Kidney (tissue), 22 donors: ENCODE data around the gene PRPS2. TPM values are rescaled to one million over a fixed set of nuclear protein-coding genes. Genes with fewer than 3 reads are reported as not detected.

ENCODE experiments used
- DNase-seq, 5 donors: peaks; one replicate each; pipeline ENCODE4 v3.0.0-alpha.2; 2013 to 2020
- FAIRE-seq: peaks from 2 replicates; lab custom pipeline; 2012; peaks lifted over from hg19 to GRCh38; lab: Jason Lieb, UNC
- H3K27ac ChIP-seq, 2 donors: one replicate each; pipeline ENCODE4 v1.7.0; 2013; ENCODE audit warnings: low read depth in 2 of 2, low read length in 2 of 2, inconsistent platforms in 1 of 2
- H3K27me3 ChIP-seq: one replicate; pipeline ENCODE4 v1.7.1; 2013; ENCODE audit warnings: low read length, inconsistent platforms; ENCODE audit not compliant: control insufficient read depth, insufficient read depth
- H3K36me3 ChIP-seq, 3 donors: one replicate each; pipeline versions ENCODE4 v1.7.0 to v1.7.1; 2013; ENCODE audit warnings: low read length in 3 of 3, control low read depth in 1 of 3, inconsistent platforms in 1 of 3; ENCODE audit not compliant: insufficient read depth in 3 of 3, control insufficient read depth in 2 of 3
- H3K4me1 ChIP-seq, 3 donors: one replicate each; pipeline versions ENCODE4 v1.7.0 to v1.7.1; 2013; ENCODE audit warnings: low read length in 3 of 3, inconsistent platforms in 1 of 3, low read depth in 1 of 3; ENCODE audit not compliant: control insufficient read depth in 2 of 3, insufficient read depth in 2 of 3
- H3K4me3 ChIP-seq, 3 donors: one replicate each; pipeline versions ENCODE4 v1.7.0 to v1.8.1; 2013; ENCODE audit warnings: low read length in 3 of 3, control low read depth in 1 of 3, inconsistent platforms in 1 of 3
- H3K9ac ChIP-seq, 3 donors: one replicate each; pipeline versions ENCODE4 v1.7.0 to v1.7.1; 2013; ENCODE audit warnings: low read length in 3 of 3, control low read depth in 1 of 3, inconsistent platforms in 1 of 3
- H3K9me3 ChIP-seq, 3 donors: one replicate each; pipeline versions ENCODE4 v1.7.0 to v1.7.1; 2013; ENCODE audit warnings: low read length in 3 of 3, control low read depth in 1 of 3, inconsistent platforms in 1 of 3; ENCODE audit not compliant: control insufficient read depth in 2 of 3, insufficient read depth in 1 of 3
- CTCF ChIP-seq: IDR thresholded peaks from 3 replicates; pipeline ENCODE4 v1.5.1; 2012; ENCODE audit warnings: mild to moderate bottlenecking, moderate library complexity, borderline replicate concordance; ENCODE audit not compliant: insufficient read depth; ENCODE audit errors: extremely low read depth
- intact Hi-C: fragments of 100-400 bp; cut with DNase I; formaldehyde crosslinking; loops from one replicate; pipeline ENCODE4 v1.11.1; 2022
- long read RNA-seq, 10 donors: library from polyadenylated mRNA in 1 of 10; unstranded in 1 of 10; transcript quantifications; one replicate each; pipeline ENCODE4 v2.0.0 and lab custom pipeline, GENCODE V29; 2021 to 2026
- polyA plus RNA-seq: library from polyadenylated mRNA; stranded (reverse); fragments of 350-450 nt; fragmentation: Illumina TruSeq; extraction: RNeasy Lipid Tissue Mini Kit (QIAGEN cat#74804); gene quantifications from one replicate; pipeline ENCODE4 v1.2.3, GENCODE V29; 2014; ENCODE audit warnings: low read depth, low replicate concordance; ENCODE audit not compliant: insufficient read depth
- total RNA-seq: library from RNA; stranded (reverse); fragmentation: NEBNext Ultra II Directional; extraction: Animal tissue kit (Norgen Biotek cat#: 25700); gene quantifications from one replicate; pipeline ENCODE4 v1.2.1, GENCODE V29; 2021
- donor health status: control.
- donor health status: control.
- donor health status: control.
- donor health status: control.
- donor health status: control.
- donor health status: DM: yes; HTN: yes; CAD: no.
- donor health status: Normal renal cell carcinoma (clear cell type).

Gene PRPS2
- 36.1 TPM for total RNA-seq
- polyA plus RNA-seq = 38.4 TPM
- long read RNA-seq, donor 1, transcript PRPS2-203 (7 exons, 1,348 nt) = minor isoform, 5 of 17 reads
- long read RNA-seq, donor 1, transcript PRPS2-202 (7 exons, 2,511 nt) = major isoform, 12 of 17 reads
- long read RNA-seq, donor 1, partial matches to known transcripts = 0 of 17 reads
- long read RNA-seq, donor 1, other reads (novel, unspliced or antisense) = 0 of 17 reads
- long read RNA-seq, donor 2, transcript PRPS2-202 (7 exons, 2,511 nt) = major isoform, 32 of 35 reads
- long read RNA-seq, donor 2, partial matches to known transcripts = 0 of 35 reads
- long read RNA-seq, donor 2, other reads (novel, unspliced or antisense) = 0 of 35 reads
- long read RNA-seq, donor 3, transcript PRPS2-202 (7 exons, 2,511 nt) = major isoform, 45 of 52 reads
- long read RNA-seq, donor 3, transcript PRPS2-203 (7 exons, 1,348 nt) = minor isoform, 6 of 52 reads
- long read RNA-seq, donor 3, partial matches to known transcripts = 0 of 52 reads
- long read RNA-seq, donor 3, other reads (novel, unspliced or antisense) = 0 of 52 reads
- long read RNA-seq, donor 4, transcript PRPS2-202 (7 exons, 2,511 nt) = major isoform, 16 of 19 reads
- long read RNA-seq, donor 4, partial matches to known transcripts = 0 of 19 reads
- long read RNA-seq, donor 4, other reads (novel, unspliced or antisense) = 0 of 19 reads
- long read RNA-seq, donor 5, partial matches to known transcripts = 0 of 3 reads
- long read RNA-seq, donor 5, other reads (novel, unspliced or antisense) = 0 of 3 reads
- long read RNA-seq, donor 6, transcript PRPS2-202 (7 exons, 2,511 nt) = major isoform, 14 of 15 reads
- long read RNA-seq, donor 6, partial matches to known transcripts = 0 of 15 reads
- long read RNA-seq, donor 6, other reads (novel, unspliced or antisense) = 0 of 15 reads
- long read RNA-seq, donor 7, transcript PRPS2-202 (7 exons, 2,511 nt) = major isoform, 7 of 14 reads
- long read RNA-seq, donor 7, partial matches to known transcripts = 1 of 14 reads
- long read RNA-seq, donor 7, other reads (novel, unspliced or antisense) = 6 of 14 reads
- long read RNA-seq, donor 8, transcript PRPS2-202 (7 exons, 2,511 nt) = major isoform, 13 of 21 reads
- long read RNA-seq, donor 8, partial matches to known transcripts = 7 of 21 reads
- long read RNA-seq, donor 8, other reads (novel, unspliced or antisense) = 0 of 21 reads
- long read RNA-seq, donor 9, transcript PRPS2-202 (7 exons, 2,511 nt) = major isoform, 10 of 11 reads
- long read RNA-seq, donor 9, partial matches to known transcripts = 0 of 11 reads
- long read RNA-seq, donor 9, other reads (novel, unspliced or antisense) = 0 of 11 reads
- long read RNA-seq, donor 10, transcript PRPS2-202 (7 exons, 2,511 nt) = major isoform, 22 of 23 reads
- long read RNA-seq, donor 10, partial matches to known transcripts = 0 of 23 reads
- long read RNA-seq, donor 10, other reads (novel, unspliced or antisense) = 0 of 23 reads

- Histone ChIP-seq H3K36me3 (no peaks in the 10 kb centered on the region), H3K4me1 (peaks cover 0 to 3% (median 0%) of the 10 kb centered on the region in 3 donors), H3K27me3 (no peaks in the 10 kb centered on the region), H3K9ac (peak within 1 kb of the TSS in 1 of 3 donors; percentile 40), H3K4me3 (peak within 1 kb of the TSS; percentile 30 to 68 (median 65)), H3K9me3 (no peaks in the 10 kb centered on the region), H3K27ac (no peak within 1 kb of the TSS)
- FAIRE-seq (no peak), DNase-seq (peak; percentile 72 to 88 (median 78))
- no peak for TF ChIP-seq CTCF
- intact Hi-C loops = no loop called here
Observed at GRCh38 chrX:12791257-12792228, at the start of gene PRPS2. Gene PRPS2 (plus strand): TSS chrX:12791412. CDS start chrX:12791498, 86 bp downstream.

GRCh38 chrX:12741416-12741815, 49.8 kb upstream of the PRPS2 start:
- Histone ChIP-seq H3K4me3 (no peak overlapping the region), H3K9ac (no peak overlapping the region), H3K36me3 (no peaks in the 10 kb centered on the region), H3K27me3 (no peaks in the 10 kb centered on the region), H3K27ac (no peak overlapping the region), H3K4me1 (no peaks in the 10 kb centered on the region), H3K9me3 (no peaks in the 10 kb centered on the region)
- FAIRE-seq (no peak), DNase-seq (peak in 1 of 5 donors; percentile 0)
- intact Hi-C loops = no loop called here
- no peak for TF ChIP-seq CTCF
